ENCODE measurements around the gene KRTAP12-2.

DNA sequence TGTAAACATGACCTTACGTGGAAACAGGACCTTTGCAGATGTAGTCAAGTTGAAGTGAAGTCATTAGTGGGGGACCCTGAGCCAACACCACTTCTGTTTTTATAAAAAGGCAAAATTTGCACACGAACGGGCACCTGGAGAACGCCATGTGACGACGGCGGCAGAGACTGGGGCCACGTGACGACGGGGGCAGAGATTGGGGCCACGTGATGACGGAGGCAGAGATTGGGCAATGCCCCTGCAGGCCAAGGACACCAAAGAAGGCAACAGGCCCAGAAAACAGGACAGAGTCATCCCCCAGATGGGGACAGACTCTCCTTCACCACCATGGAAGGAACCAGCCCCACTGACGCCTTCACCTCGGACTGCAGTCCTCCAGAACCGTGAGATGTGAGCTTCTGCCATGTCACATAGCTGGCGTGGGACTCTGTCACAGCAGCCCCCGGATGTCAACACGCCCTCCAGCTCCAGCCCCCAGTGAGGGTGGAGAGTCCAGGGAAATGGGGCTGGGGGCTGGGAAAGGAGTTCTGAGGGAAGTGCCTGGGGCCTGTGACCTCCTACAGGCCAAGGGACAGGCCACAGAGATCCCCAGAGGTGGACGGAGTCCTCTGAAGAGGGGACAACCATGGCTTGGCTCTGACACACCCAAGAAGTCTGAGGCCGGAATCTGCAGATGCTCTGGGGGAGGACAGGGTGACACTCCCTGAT, 16.3 kb downstream of the KRTAP12-2 start:
- TF ChIP-seq CTCF (IDR thresholded peaks at IDR 0.05; ENCODE audit: insufficient read depth, low read length, poor library complexity, severe bottlenecking) (no peak), EZH2phosphoT487 (conservative IDR thresholded peaks at IDR 0.05; ENCODE audit: low read length) (no peak)

All from SU-DHL-6 (cell line).